Measurements from ENCODE around the gene EIF3B. TPM values are rescaled to one million over a fixed set of nuclear protein-coding genes. Genes with fewer than 3 reads are reported as not detected.

EIF3B gene
- total and polyA plus RNA-seq, 10 donors, result 78.1 to 150 (median 110) TPM

- Histone ChIP-seq H3K9me3 (no peaks in the 10 kb centered on the region), H3K4me3 (no peak overlapping the region), H3K27ac (peak overlapping the region in 1 of 8 donors; percentile 90), H3K4me1 (peaks cover 19 to 59% (median 41%) of the 10 kb centered on the region in 6 donors), H3K27me3 (replicated peaks in 1 of 7) (no peaks in the 10 kb centered on the region), H3K36me3 (no peaks in the 10 kb centered on the region)
- intact Hi-C loops (cut with DNase I; ENCODE audit: low total_unique reads), result no loop called here
- DNase-seq, result no peak
- WGBS, 5 donors, result 88 to 97% (median 91%) methylated on average over 4 of the region's 4 CpGs
- TF ChIP-seq POLR2AphosphoS5 (IDR thresholded peaks at IDR 0.05) (no peak), POLR2A (IDR thresholded peaks at IDR 0.05) (no peak), CTCF (IDR thresholded peaks at IDR 0.05 in 8 of 11, conservative IDR thresholded peaks at IDR 0.05 in 3 of 11) (no peak)
Measured at GRCh38 chr7:2398506-2398905, 43.9 kb downstream of the EIF3B start.

GRCh38 chr7:2399848-2400587 lies 45.4 kb downstream of the EIF3B start:
- intact Hi-C loops (cut with DNase I; ENCODE audit: low total_unique reads), result no loop called here
- Histone ChIP-seq H3K4me1 (peaks cover 26 to 65% (median 47%) of the 10 kb centered on the region in 6 donors), H3K36me3 (no peaks in the 10 kb centered on the region), H3K9me3 (no peaks in the 10 kb centered on the region), H3K27me3 (replicated peaks in 1 of 7) (no peaks in the 10 kb centered on the region), H3K4me3 (peak overlapping the region in 1 of 8 donors; percentile 29), H3K27ac (peak overlapping the region; percentile 53 to 90 (median 86))
- no peak for TF ChIP-seq POLR2A (IDR thresholded peaks at IDR 0.05)
- TF ChIP-seq CTCF (IDR thresholded peaks at IDR 0.05 in 8 of 11, conservative IDR thresholded peaks at IDR 0.05 in 3 of 11), result no peak
- peak; percentile 50 to 65 (median 54) for TF ChIP-seq POLR2AphosphoS5 (IDR thresholded peaks at IDR 0.05)
- DNase-seq, result no peak
- WGBS, 5 donors, result 6 to 14% (median 12%) methylated on average over 6 of the region's 6 CpGs

DNA sequence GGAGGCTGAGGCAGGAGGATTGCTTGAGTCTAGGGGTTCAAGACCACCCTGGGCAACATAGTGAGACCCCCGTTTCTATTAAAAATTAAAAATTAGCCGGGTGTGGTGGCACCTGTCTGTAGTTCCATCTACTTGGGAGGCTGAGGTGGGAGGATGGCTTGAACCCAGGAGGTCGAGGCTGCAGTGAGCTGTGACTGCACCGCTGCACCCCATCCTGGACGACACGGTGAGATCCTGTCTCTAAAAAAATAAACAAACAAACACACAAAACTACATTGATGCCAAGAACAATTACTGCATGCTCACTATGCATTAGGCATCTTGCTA lies 48.0 kb downstream of the EIF3B start:
- H3K27ac ChIP-seq, result peak overlapping the region in 6 of 8 donors; percentile 51 to 93 (median 88)

More for the DNA sequence above, 48.0 kb downstream of the EIF3B start:
- DNase-seq, result no peak
- H3K9me3 ChIP-seq, result no peaks in the 10 kb centered on the region
- no peaks in the 10 kb centered on the region for H3K36me3 ChIP-seq
- no peak for TF ChIP-seq POLR2AphosphoS5 (IDR thresholded peaks at IDR 0.05)
- no peak for TF ChIP-seq POLR2A (IDR thresholded peaks at IDR 0.05)
- TF ChIP-seq CTCF (IDR thresholded peaks at IDR 0.05 in 8 of 11, conservative IDR thresholded peaks at IDR 0.05 in 3 of 11), result no peak
- WGBS, 5 donors, result 47 to 70% (median 54%) methylated on average over 6 of the region's 6 CpGs
- peaks cover 43 to 91% (median 73%) of the 10 kb centered on the region in 6 donors for H3K4me1 ChIP-seq
- no peaks in the 10 kb centered on the region for H3K27me3 ChIP-seq (replicated peaks in 1 of 7)
- intact Hi-C loops (cut with DNase I; ENCODE audit: low total_unique reads), result no loop called here
- peak overlapping the region; percentile 48 to 93 (median 87) for H3K4me3 ChIP-seq

Measured in spleen (tissue), 11 donors.